Body of pancreas (tissue), 4 donors: ENCODE measurements around the gene GGA2.

Experiments used
- CTCF ChIP-seq, 7 experiments: fragments of 450-650 bp in 4 of 7; fragments of 200-600 bp in 3 of 7; sonication (generic) in 3 of 7; IDR thresholded peaks; one replicate each; pipeline ENCODE4 v1.5.1; 2016 to 2019; ENCODE audit warnings: antibody characterized with exemption in 7 of 7
- POLR2A ChIP-seq, 3 donors: fragments of 450-650 bp; IDR thresholded peaks; one replicate each; pipeline ENCODE4 v1.6.1; 2016; ENCODE audit warnings: antibody characterized with exemption in 3 of 3, mild to moderate bottlenecking in 2 of 3

- TF ChIP-seq CTCF (IDR thresholded peaks at IDR 0.05) (no peak), POLR2A (IDR thresholded peaks at IDR 0.05) (no peak)
Observed at GRCh38 chr16:23416816-23417215, 93.5 kb downstream of the GGA2 start.
